HCT116 (cell line): ENCODE measurements around the gene ZNF316.

Experiments used
- CEBPB ChIP-seq: IDR thresholded peaks from 2 replicates; pipeline ENCODE4 v1.6.1; 2012; ENCODE audit warnings: low read depth
- CTCF ChIP-seq, 3 experiments: fragments of 200-600 bp in 1 of 3; sonication (generic) in 1 of 3; IDR thresholded peaks in 2 of 3; conservative IDR thresholded peaks in 1 of 3; 2 replicates each; pipeline ENCODE4 v1.5.1; 2012 to 2017; ENCODE audit warnings: low read depth in 2 of 3, low read length in 2 of 3, antibody characterized with exemption in 1 of 3, borderline replicate concordance in 1 of 3, control low read depth in 1 of 3, mild to moderate bottlenecking in 1 of 3, mixed read lengths in 1 of 3, mixed run types in 1 of 3, moderate library complexity in 1 of 3; ENCODE audit not compliant: insufficient read depth in 1 of 3
- EZH2phosphoT487 ChIP-seq: fragments of 200-600 bp; IDR thresholded peaks from 2 replicates; pipeline ENCODE4 v1.6.1; 2018; ENCODE audit warnings: antibody characterized with exemption, borderline replicate concordance
- POLR2A ChIP-seq: IDR thresholded peaks from 2 replicates; pipeline ENCODE4 v1.7.0; 2011; ENCODE audit warnings: borderline replicate concordance; ENCODE audit not compliant: insufficient read depth, insufficient read length; ENCODE audit errors: extremely low read depth
- POLR2AphosphoS5 ChIP-seq: IDR thresholded peaks from 2 replicates; pipeline ENCODE4 v1.6.1; 2011; ENCODE audit warnings: mild to moderate bottlenecking, low read depth, low read length, moderate library complexity
- SP1 ChIP-seq: IDR thresholded peaks from 2 replicates; pipeline ENCODE4 v1.6.1; 2012; ENCODE audit warnings: low read depth
- ZBTB33 ChIP-seq: IDR thresholded peaks from 2 replicates; pipeline ENCODE4 v1.6.1; 2011; ENCODE audit warnings: mild to moderate bottlenecking, low read length, moderate library complexity; ENCODE audit not compliant: insufficient replicate concordance; ENCODE audit errors: extremely low read depth

GRCh38 chr7:6630007-6630849, 6.9 kb upstream of the ZNF316 start:
- TF ChIP-seq CEBPB (no peak), ZBTB33 (no peak), SP1 (no peak), CTCF (IDR thresholded peaks at IDR 0.05 in 2 of 3, conservative IDR thresholded peaks at IDR 0.05 in 1 of 3; ENCODE audit: borderline replicate concordance in 1 of 3, insufficient read depth in 1 of 3, low read depth in 2 of 3, low read length in 2 of 3) (no peak), POLR2AphosphoS5 (no peak), POLR2A (no peak), EZH2phosphoT487 (no peak)
